A549 treated with GW870086 at 1 μM for 4 hours (cell line): ENCODE data around the gene LTC4S. TPM values are rescaled to one million over a fixed set of nuclear protein-coding genes. Genes with fewer than 3 reads are reported as not detected.

Experiments used
- total RNA-seq: library from RNA; stranded (reverse); fragments of 200-300 nt; extraction: Qiagen RNA extraction; gene quantifications from 5 replicates; pipeline ENCODE4 v1.2.3, GENCODE V29; 2022; ENCODE audit warnings: low read depth

LTC4S gene, protein sequence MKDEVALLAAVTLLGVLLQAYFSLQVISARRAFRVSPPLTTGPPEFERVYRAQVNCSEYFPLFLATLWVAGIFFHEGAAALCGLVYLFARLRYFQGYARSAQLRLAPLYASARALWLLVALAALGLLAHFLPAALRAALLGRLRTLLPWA
- total RNA-seq, result 0.32 to 0.72 TPM (median 0.35 TPM) in 3 of 5 replicates, not detected in the others

GRCh38 chr5:179793468-179794139, at the start of gene LTC4S:
Gene LTC4S, plus strand, starts transcription at chr5:179793986. Its CDS starts 95 bp downstream, at chr5:179794081.

DNA sequence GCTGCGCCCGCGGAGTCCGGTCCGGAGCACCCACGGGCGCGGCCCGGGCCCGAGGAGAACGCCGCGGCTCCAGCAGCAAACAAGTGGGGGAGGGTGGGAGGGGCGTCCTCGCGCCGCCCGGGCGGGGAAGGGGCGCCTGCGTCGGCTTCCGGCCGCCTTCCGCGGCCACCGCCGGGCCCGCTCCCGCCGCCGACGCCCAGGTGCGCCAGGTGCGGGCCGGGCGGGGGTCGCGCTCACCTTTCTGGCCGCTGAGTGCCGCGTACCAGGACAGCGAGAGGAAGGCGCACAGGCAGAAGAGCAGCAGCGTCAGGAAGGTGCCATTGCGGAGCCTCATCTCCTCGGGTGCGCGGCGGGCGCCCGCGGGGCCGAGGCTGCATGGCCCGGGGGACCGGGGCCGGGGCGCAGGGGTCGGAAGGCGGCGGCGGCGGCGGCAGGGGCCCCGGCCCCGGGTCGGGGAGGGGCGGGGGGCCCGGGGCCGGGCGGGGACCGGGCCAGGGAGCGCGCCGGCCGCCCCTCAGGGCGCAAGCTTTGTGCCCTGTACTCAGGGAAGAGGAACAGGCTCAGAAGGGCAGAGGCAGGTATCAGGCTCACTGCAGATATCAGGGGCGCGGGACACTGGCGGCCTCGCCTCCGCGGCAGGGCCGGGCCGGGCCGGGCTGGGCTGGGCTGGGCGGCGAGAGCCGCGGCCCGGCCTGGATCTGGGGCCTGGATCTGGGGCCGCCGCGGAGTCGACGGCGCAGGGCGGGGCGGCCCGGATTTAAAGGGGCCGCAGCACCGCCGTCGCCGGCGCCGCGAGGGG, 12.7 kb downstream of the LTC4S start, which contains the start of gene MGAT4B:
Gene MGAT4B, minus strand, starts transcription at position 617 of the 799 bp plus-strand sequence. Its CDS starts 283 bp downstream, at position 334.

GRCh38 chr5:179820483-179821297, 26.9 kb downstream of the LTC4S start, which contains the start of gene SQSTM1:
Gene SQSTM1, plus strand, starts transcription at chr5:179820905. Its CDS starts 32 bp downstream, at chr5:179820937.

Other genes starting within 250 kb of the LTC4S start
- gene RUFY1, start 243.4 kb upstream of the LTC4S start, total RNA-seq, result 24.8 to 29.0 TPM (median 28.0 TPM) in 5 replicates
- gene HNRNPH1, start 170.3 kb upstream of the LTC4S start, total RNA-seq, result 453 to 606 TPM (median 478 TPM) in 5 replicates
- not detected in 5 replicates for gene CBY3, start 113.0 kb upstream of the LTC4S start, total RNA-seq
- gene CANX, start 95.0 kb upstream of the LTC4S start, total RNA-seq, result 323 to 373 TPM (median 352 TPM) in 5 replicates
- 15.6 to 20.4 TPM (median 18.1 TPM) in 5 replicates for gene MAML1, start 61.2 kb upstream of the LTC4S start, total RNA-seq
- 180 to 221 TPM (median 207 TPM) in 5 replicates for gene MGAT4B, start 12.9 kb downstream of the LTC4S start, total RNA-seq
- gene SQSTM1, start 26.9 kb downstream of the LTC4S start, total RNA-seq, result 870 to 1,460 TPM (median 931 TPM) in 5 replicates
- gene MRNIP, start 64.8 kb downstream of the LTC4S start, total RNA-seq, result 15.8 to 22.9 TPM (median 20.0 TPM) in 5 replicates
- 52.3 to 68.8 TPM (median 65.7 TPM) in 5 replicates for gene TBC1D9B, start 113.9 kb downstream of the LTC4S start, total RNA-seq